Neural progenitor cell (in vitro differentiated cells): ENCODE measurements around the gene LRRK2. TPM values are rescaled to one million over a fixed set of nuclear protein-coding genes. Genes with fewer than 3 reads are reported as not detected.
A peak's percentile ranks its signal among the peaks of the same experiment; 100 is the strongest.

Experiments used
- DNase-seq: peaks from one replicate; pipeline ENCODE4 v3.0.0-alpha.2; 2016; ENCODE audit warnings: low spot score
- H2AFZ ChIP-seq: fragments of 200-600 bp; sonication (generic); replicated peaks from 2 replicates; pipeline ENCODE4 v1.6.1; 2016; ENCODE audit warnings: antibody characterized with exemption
- H3F3A ChIP-seq: fragments of 200-600 bp; sonication (generic); 2 replicates; pipeline ENCODE4 v1.6.1; 2016; ENCODE audit warnings: antibody characterized with exemption, low read depth
- H3K27ac ChIP-seq: fragments of 200-600 bp; sonication (generic); 2 replicates; pipeline ENCODE4 v1.5.1; 2016; ENCODE audit warnings: mild to moderate bottlenecking
- H3K27me3 ChIP-seq: fragments of 200-600 bp; sonication (generic); 2 replicates; pipeline ENCODE4 v1.6.1; 2016; ENCODE audit warnings: mild to moderate bottlenecking, moderate library complexity
- H3K36me3 ChIP-seq: fragments of 200-600 bp; sonication (generic); 2 replicates; pipeline ENCODE4 v1.5.1; 2016
- H3K4me1 ChIP-seq: fragments of 200-600 bp; sonication (generic); 2 replicates; pipeline ENCODE4 v1.6.1; 2016; ENCODE audit warnings: mixed run types
- H3K4me2 ChIP-seq: fragments of 200-600 bp; sonication (generic); 2 replicates; pipeline ENCODE4 v1.6.1; 2016
- H3K4me3 ChIP-seq: fragments of 200-600 bp; sonication (generic); 2 replicates; pipeline ENCODE4 v1.5.1; 2016
- H3K79me2 ChIP-seq: fragments of 200-600 bp; sonication (generic); 2 replicates; pipeline ENCODE4 v1.6.1; 2016; ENCODE audit warnings: low read depth
- H3K9ac ChIP-seq: fragments of 200-600 bp; sonication (generic); 2 replicates; pipeline ENCODE4 v1.6.1; 2016
- H3K9me3 ChIP-seq: fragments of 200-600 bp; sonication (generic); 2 replicates; pipeline ENCODE4 v1.5.1; 2016; ENCODE audit warnings: low read depth
- H4K20me1 ChIP-seq: fragments of 200-600 bp; sonication (generic); 2 replicates; pipeline ENCODE4 v1.6.1; 2016; ENCODE audit warnings: low read depth
- H3K27ac Mint-ChIP-seq: 3 replicates; pipeline ENCODE4 v1.8.0; 2021; ENCODE audit warnings: mixed read lengths
- H3K27me3 Mint-ChIP-seq: 2 replicates; pipeline ENCODE4 v1.8.0; 2022; ENCODE audit warnings: low read depth, mild to moderate bottlenecking, inconsistent platforms, moderate library complexity, mixed read lengths; ENCODE audit not compliant: insufficient read depth
- H3K36me3 Mint-ChIP-seq: 3 replicates; pipeline ENCODE4 v1.8.0; 2021; ENCODE audit warnings: mixed read lengths
- H3K4me1 Mint-ChIP-seq: 3 replicates; pipeline ENCODE4 v1.8.0; 2021; ENCODE audit warnings: mixed read lengths
- H3K4me3 Mint-ChIP-seq: 3 replicates; pipeline ENCODE4 v1.8.0; 2021; ENCODE audit warnings: mild to moderate bottlenecking, moderate library complexity, mixed read lengths
- H3K9me3 Mint-ChIP-seq: 3 replicates; pipeline ENCODE4 v1.8.0; 2020; ENCODE audit warnings: mixed read lengths
- EZH2 ChIP-seq: fragments of 200-600 bp; sonication (generic); IDR thresholded peaks from 2 replicates; pipeline ENCODE4 v1.6.1; 2017; ENCODE audit warnings: antibody characterized with exemption, mild to moderate bottlenecking, moderate library complexity
- EZH2phosphoT487 ChIP-seq: fragments of 200-600 bp; sonication (generic); IDR thresholded peaks from 2 replicates; pipeline ENCODE4 v1.6.1; 2017; ENCODE audit warnings: antibody characterized with exemption
- total RNA-seq: library from RNA; depleted of rRNA; stranded (reverse); fragments of >200 nt; gene quantifications from 2 replicates; pipeline ENCODE4 v1.2.3, GENCODE V29; 2015; ENCODE audit warnings: low replicate concordance
- TF ChIP-seq, protein P1 (sequence below): fragments of 200-600 bp; sonication (generic); IDR thresholded peaks from 2 replicates; pipeline ENCODE4 v1.5.1; 2017; ENCODE audit warnings: antibody characterized with exemption, mild to moderate bottlenecking

The LRRK2 gene
- total RNA-seq, 1 donor from 2014 or later = 0.11 TPM

DNA sequence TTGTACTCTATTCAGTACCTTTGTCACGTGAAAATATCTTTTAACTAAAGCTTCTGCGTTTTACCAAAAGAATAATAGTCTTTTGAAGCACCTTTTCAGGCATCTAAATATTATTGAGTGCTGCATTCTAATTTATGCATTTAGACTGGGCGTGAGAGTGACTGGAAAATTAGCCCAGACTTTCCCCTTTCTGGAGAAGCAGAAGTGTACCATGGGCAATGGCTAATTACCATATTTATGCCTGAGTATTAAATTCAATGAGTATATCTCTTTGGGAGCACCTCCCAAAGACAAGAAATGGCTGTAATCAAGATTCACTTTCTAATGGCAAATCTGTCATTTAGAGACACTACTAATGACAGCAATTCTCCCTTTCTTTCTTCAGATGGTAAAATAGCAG is 174.9 kb downstream of the LRRK2 start:
- no peaks in the 10 kb centered on the region for H3F3A ChIP-seq
- Mint-ChIP-seq H3K27ac (no peak overlapping the region), H3K9me3 (no peaks in the 10 kb centered on the region), H3K36me3 (no peaks in the 10 kb centered on the region), H3K27me3 (no peaks in the 10 kb centered on the region), H3K4me1 (no peaks in the 10 kb centered on the region), H3K4me3 (no peak overlapping the region)
- no peak overlapping the region for H3K9ac ChIP-seq
- no peaks in the 10 kb centered on the region for H3K27me3 ChIP-seq
- TF ChIP-seq EZH2phosphoT487 = no peak
- H2AFZ ChIP-seq = no peak overlapping the region
- H3K27ac ChIP-seq = no peak overlapping the region
- no peaks in the 10 kb centered on the region for H4K20me1 ChIP-seq
- no peaks in the 10 kb centered on the region for H3K4me1 ChIP-seq
- no peak overlapping the region for H3K4me3 ChIP-seq
- H3K4me2 ChIP-seq = no peak overlapping the region
- H3K36me3 ChIP-seq = no peaks in the 10 kb centered on the region
- DNase-seq = no peak
- H3K79me2 ChIP-seq = no peaks in the 10 kb centered on the region
- no peaks in the 10 kb centered on the region for H3K9me3 ChIP-seq

DNA sequence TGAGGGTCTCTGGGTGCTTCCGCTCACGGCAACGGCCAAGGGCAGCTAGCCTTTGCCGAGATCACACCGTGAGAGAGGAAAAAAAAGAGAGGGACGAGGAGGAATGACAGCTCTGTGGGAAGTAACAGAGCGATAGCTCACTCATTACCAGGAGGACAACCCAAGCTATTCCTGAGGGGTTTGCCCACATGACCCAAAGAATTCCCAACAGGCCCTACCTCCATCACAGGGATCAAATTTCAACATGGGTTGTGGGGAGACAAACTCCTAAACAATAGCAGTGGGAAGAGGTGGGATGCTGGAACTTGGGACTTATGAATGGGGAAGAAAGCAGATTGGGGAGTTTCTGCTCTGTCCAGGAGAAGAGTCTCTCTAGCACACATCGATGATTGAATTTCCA is 180.6 kb downstream of the LRRK2 start:
- Histone ChIP-seq H3K4me1 (no peaks in the 10 kb centered on the region), H3K9me3 (no peaks in the 10 kb centered on the region), H3K27ac (no peak overlapping the region), H4K20me1 (no peaks in the 10 kb centered on the region), H3K4me3 (no peak overlapping the region), H3K27me3 (no peaks in the 10 kb centered on the region), H3K36me3 (no peaks in the 10 kb centered on the region), H3K9ac (no peak overlapping the region), H3K4me2 (no peak overlapping the region), H3F3A (no peaks in the 10 kb centered on the region), H2AFZ (peak overlapping the region; percentile 72), H3K79me2 (no peaks in the 10 kb centered on the region)
- no peak overlapping the region for H3K4me3 Mint-ChIP-seq
- H3K36me3 Mint-ChIP-seq = no peaks in the 10 kb centered on the region
- no peak for TF ChIP-seq EZH2phosphoT487
- no peak for TF ChIP-seq EZH2
- TF ChIP-seq, protein P1, sequence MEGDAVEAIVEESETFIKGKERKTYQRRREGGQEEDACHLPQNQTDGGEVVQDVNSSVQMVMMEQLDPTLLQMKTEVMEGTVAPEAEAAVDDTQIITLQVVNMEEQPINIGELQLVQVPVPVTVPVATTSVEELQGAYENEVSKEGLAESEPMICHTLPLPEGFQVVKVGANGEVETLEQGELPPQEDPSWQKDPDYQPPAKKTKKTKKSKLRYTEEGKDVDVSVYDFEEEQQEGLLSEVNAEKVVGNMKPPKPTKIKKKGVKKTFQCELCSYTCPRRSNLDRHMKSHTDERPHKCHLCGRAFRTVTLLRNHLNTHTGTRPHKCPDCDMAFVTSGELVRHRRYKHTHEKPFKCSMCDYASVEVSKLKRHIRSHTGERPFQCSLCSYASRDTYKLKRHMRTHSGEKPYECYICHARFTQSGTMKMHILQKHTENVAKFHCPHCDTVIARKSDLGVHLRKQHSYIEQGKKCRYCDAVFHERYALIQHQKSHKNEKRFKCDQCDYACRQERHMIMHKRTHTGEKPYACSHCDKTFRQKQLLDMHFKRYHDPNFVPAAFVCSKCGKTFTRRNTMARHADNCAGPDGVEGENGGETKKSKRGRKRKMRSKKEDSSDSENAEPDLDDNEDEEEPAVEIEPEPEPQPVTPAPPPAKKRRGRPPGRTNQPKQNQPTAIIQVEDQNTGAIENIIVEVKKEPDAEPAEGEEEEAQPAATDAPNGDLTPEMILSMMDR = no peak
- no peak overlapping the region for H3K27ac Mint-ChIP-seq
- H3K4me1 Mint-ChIP-seq = no peaks in the 10 kb centered on the region
- no peaks in the 10 kb centered on the region for H3K9me3 Mint-ChIP-seq
- DNase-seq = peak; percentile 1
- peaks cover 2% of the 10 kb centered on the region for H3K27me3 Mint-ChIP-seq

Other genes starting within 250 kb of the LRRK2 start
- 10.5 and 11.1 TPM in 2 replicates for gene SLC2A13, start 118.9 kb upstream of the LRRK2 start, total RNA-seq